HPDE6-E6E7 (cell line): ENCODE data around the gene DUSP6.

Source experiments
- DNase-seq: peaks from one replicate; pipeline ENCODE4 v3.0.0; 2011; ENCODE audit warnings: missing footprints; ENCODE audit errors: extremely low spot score

DUSP6 gene

DNA sequence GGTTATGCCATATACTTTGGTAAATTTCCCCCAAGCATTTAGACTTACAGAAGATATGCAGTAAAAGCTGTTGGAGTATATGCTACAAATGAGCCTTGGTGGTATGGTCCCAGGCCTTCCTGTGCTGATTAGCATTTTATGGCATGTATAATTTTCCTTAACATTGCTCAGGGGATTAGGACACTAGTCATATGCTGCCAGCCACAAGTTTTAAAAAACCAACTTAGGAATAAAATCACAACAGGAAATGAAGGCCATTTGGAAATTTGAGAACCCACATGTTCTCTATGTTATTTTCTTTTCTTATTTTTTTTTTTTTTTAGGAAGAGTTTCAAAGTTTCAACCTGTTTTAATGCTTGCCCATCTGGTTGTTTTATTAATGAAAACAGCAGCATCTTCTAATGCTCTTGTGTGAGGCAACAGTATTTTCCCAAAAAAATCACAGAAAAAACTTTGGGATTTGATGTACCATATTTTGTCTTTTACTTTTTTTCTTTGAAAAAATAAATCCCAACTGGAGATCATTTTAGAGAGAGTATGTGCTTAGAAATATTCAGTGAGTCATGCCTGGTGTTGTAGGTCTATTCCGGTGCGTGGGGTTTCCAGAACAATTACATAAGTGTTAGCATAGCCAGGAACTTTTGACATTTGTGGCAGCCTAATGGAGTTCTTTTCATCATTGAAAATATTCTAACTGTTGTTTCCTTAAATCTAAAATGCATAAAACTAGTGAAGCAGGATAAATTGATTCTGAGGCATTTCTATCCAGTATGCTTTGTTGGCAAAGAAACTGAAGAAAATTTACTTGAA lies 21.7 kb upstream of the DUSP6 start:
- DNase-seq: no peak

DNA sequence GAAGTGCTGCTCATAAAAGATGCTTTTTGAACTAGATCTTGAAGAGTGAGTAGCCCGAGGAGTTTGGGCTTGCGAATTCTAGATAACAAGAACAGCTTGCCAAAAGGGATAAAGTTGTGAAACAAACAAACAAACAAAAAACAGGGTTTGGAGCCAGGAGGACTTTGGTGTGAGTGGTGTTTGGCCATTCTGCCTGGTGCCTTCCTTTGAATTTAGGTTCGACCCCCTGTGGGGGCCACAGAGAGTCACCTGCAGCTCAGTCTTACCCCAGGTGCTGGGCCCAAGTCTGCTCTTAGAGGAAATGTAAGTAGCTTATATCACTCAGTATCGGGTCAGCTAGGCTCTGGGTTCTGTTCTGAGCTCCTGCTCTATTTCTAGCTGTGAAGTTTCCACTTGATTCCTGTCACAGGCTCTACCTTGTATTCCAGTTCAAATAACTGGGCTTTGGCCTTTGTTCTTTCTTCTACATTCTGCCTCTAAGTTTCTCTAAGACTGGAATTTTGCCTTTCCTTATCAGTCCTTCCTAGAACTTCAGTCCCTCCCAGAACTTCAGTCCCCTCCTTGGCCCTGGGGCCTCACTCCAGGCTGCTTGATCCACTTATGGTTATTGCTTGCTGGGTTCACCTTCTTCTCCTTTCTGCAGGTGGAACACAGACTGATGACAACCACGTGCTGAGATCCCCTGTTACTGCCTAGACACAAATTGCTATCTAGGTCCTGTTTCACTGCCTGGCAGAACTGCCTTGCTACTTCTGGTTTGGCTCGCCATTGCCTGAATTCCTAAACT lies 20.5 kb upstream of the DUSP6 start:
- DNase-seq: no peak

DNA sequence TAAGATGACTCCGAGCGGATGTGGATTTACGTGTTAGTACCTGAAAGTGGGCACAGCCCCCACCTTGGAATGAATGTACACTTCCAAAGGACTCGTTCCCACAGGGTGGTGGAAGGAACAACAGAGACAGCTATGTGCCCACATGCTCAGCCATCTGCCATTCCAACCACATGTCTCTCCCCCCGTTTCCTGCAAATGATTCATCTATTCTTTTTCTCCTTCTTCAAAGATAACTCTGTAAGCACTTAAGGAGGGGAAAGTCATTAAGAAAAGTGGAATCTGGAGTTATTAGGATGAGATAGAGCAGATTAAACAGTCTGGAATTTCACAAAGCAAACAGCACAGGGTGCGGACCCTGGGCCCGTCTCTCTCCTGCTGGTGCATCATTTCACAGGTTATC lies 18.5 kb upstream of the DUSP6 start:
- DNase-seq: peak; percentile 74

DNA sequence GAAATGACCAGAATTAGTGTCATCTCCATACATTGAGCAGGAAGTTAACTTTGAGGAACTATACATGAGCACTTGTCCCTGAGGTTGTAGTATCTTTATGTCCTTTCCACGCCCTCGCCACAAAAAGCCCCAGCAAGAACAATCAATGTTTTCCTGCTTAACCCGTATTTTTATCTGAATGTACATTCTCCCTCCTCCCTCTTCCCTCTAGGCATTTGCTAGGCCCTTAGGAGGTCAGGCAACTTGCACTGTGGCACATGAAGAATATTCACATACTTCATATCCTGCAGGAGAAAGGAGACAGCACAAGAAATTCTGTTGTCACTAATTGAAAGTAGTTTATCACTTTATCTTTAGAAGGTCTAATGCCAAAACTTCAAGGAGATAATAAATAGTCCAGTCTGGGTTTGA lies 18.1 kb upstream of the DUSP6 start:
- DNase-seq: no peak

DNA sequence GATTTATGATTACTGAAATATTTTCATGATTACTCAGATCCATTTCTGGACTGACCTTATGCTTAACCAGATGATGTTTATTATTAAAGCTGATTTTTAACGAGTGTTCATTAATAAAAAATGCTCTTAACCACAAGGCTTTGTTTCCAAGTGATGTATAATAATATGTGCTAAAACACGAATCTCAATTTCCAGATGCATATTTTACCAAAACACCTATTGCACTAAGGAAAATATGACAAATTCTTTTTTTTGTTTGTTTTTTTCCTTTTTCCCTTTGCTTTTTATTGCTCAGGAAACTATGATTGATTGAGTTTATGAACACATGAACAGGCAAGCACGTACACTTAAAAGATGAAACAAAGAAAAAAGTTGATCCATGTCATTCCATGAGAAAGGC lies 16.9 kb upstream of the DUSP6 start:
- DNase-seq: no peak

DNA sequence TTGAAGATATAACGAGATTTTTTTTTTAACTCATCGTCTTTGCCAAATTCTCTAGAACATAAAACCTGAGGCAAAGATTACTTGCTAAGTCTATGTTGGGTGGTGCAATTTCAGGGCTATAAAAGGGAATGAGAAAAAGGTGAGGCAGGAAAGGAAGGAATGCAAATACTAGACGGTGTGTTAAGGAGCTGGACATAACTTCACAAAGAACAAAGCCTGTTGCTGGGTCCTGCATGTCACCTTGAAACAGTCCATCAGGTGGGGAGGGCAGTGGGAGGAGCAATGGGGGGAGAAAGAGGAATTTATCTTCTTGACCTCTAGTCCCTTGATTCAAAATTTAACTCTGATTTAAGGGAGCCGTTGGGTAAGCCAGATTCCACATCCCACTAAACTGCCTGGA lies 16.1 kb upstream of the DUSP6 start:
- DNase-seq: no peak

DNA sequence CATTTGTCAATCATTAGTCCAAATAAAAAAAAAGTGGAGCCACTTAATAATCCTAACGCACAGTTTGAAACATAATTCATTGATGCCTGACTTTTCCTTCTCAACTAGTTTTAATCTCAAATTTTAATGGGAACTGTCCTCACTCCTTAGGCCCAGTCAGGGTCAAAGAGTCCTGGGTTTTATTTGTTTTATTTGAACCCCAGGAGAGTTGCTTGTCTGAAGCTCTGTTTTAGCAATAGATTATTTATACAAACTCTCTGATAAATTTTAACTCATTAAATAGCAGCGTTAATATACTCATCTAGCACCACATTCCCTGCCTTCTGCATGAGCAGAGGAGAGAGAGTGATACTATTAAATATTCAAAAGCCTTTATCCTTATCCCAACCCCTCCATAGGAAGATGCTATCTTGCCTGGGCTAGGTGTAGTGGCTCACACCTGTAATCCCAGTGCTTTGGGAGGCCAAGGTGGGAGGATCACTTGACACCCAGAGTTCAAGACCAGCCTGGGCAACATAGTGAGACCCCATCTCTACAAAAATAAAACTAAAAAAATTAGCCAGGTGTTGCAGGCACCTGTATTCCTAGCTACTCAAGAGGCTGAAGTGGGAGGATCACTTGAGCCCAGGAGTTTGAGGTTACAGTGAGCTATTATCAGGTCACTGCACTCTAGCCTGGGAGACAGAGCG lies 14.5 kb upstream of the DUSP6 start:
- DNase-seq: no peak

DNA sequence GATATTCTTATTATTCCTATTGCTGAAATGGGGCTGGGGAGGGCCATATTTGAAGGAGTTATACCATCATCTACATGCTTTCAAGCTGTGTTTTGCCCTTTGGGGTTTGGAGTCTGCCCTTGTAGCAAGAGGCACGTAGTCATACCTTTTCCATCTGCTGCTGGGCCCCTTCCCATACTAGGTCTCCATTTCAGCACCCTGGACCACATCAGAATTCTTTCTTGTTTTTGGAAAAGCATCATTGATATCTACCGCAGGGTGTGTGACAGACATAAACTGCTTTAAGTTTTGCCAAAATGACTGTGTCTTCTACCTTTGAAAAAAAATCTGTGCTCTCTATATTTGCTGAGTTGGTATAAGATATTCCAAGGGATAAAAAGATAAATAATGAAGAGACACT lies 12.3 kb upstream of the DUSP6 start:
- DNase-seq: no peak

DNA sequence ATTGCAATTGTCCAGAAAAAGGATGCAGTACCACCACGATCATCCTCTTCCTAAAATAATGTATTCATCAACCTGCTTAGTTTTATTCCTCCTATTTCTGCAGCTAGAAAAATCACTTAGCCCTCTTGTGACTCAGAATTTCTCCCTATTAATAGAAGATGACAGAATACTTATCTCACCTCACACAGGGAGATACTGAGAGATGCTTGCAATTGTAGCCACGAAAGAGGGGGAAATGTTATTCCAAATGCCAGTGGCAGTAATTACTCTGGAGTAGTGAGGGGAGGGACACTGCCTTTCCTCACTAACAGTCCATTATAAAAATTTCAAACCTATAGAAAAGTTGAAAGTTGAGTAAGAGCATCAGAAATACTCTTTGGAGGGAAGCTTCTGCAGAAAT lies 11.8 kb upstream of the DUSP6 start:
- no peak for DNase-seq

DNA sequence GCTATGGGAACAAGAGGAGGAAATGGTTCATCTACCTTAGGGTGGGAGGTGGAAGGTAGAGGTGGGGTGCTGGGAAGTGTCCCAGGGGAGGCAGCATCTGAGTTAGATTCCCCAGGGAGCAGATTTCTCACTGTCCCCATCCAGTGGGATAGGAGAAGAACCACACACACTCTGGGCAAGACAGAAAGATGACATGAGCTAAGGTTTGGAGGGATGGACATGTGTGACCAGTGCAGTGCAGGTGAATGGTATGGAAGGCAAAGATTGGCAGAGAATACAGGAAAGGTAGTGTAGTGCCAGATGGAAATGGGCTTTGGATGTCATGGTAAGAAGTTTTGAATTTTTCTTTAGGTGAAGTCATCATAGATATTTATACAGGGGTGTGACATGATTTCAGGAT lies 11.3 kb upstream of the DUSP6 start:
- DNase-seq: no peak

DNA sequence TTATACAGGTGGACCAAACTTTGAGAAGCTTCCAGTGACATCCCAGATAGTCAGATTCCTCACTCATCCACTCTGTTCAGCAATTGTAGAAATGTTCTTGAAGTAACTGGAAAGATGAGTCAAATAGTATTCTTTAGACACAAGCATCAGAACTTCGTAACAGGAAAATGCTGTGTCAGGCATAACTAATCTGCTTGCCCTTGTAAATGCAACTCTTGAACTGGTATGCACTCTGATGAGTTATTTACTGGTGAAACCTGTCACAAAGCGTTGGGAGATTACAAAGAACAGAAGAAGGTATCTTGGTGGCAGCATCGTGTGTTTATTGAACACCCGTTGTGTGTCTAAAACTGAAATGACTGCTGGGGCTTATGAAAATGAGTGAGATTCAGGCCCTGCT lies 10.8 kb upstream of the DUSP6 start:
- DNase-seq: no peak

DNA sequence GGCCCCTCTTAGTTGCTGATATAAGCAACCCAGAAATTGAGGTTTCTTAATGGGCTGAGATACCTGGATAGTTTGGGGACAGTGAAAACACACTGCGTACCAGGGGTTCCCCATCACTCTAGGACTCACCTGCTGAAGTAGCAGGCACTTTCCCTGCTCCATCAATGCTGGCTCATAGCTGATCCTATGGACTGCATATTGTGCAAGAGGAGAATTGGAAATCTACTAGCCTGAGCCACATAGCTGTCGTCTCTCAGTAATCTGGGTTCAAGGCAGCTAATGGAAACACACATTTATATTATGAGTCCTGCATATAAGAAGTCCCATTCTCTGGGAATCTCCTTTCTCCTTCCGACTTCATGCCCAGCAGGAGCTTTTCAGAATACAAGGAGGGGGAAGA lies 7.3 kb upstream of the DUSP6 start:
- no peak for DNase-seq

DNA sequence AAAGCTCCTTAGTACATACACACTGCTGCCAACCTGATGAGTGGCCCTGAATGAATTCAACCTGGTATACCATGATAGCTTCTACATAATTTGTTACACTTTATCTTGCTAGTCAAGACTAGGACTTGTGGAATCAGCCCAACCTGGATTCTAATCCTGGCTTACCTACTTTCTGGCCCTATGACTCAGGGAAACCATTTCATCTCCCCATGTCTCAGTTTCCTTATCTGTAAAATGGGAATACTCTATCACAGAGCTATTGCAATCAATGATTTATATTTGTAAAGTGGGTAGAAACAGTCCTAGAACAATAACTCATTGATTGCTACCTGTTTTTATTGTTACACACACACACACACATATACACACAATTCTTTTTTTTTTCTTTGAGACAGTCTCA lies 6.5 kb upstream of the DUSP6 start:
- DNase-seq: no peak

DNA sequence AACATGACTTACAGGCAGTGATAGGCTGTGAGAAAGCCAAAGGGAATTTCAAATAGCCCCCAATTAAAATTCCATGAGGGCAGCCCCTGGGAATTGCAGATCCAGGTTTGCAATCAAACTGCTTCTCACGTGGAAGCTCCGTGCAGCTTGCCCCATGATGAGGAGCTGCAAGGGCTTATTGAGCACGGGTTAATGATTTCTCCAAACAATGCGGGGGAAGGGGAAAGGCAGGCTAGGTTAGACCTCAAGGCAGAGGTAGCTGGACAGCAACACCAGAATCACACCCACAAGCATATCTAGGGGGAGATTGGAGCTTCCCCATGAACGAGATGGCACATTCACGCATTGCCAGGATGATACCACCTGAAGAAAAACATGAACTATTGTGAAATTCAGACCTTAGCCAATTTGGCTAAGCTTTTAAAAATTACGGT lies 5.0 kb upstream of the DUSP6 start:
- no peak for DNase-seq

DNA sequence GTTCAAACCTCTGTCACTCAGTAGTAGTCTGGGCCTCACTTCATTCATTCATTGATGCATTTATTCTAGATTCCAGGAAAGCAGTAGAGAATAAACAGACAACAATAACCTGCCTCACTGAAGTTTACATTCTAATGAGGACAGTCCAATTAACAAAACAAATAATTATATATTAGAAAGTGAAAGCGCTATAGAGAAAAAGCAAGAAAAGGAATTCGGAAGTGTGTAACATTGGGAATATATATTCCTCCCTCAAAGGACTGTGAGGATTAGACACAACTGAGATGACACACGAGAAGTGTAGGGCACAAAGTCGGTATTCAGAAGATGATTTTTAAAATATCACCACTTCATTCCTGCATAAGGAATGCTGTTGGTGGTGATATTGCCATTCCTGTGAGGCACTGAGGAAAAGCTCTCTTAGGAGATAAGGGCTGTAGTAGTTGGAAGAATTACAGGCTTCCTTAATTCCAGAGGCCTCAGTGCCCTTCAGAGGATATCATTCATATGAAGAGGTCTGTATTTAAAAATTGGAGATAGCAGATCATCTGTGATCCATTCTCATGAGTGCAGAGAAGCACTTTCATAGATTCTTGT lies 3.9 kb upstream of the DUSP6 start:
- no peak for DNase-seq

DNA sequence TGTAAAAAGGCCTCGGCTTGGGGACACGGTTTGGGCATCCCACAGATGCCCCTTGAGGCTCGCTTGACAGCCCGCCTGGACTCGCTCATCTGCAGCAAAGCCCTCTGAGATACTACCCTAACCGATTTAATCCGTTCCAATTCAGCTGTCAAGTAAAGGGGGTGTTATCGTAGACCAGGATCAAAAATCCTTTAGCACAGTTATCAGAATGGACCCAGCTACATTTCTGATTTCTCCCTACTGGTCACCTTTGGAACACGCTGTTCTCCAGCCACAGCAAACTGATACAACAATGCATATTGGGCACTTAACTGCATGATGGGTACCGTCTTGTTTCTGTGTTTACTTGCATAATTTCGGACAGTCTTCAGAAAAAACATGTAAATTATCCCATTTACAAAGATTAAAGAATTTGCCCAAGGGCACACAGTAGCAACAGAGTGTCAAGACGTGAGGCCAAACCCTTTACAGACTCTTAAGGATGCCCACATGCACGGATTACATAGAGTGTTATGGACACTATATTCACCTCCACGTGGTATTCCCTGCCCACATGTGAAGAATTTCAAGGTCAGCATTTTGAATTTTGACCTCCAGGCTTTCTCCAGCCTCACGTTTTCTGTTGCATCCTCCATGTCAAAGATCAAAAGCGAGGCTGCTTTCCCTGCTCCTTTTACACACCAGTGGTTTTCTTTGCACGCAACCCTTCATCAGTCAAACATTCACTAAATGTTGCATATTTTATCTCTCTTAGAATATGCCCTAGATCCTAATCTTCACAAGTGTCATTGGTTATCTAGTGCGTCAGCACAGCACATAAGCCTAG lies 3.2 kb upstream of the DUSP6 start:
- DNase-seq: no peak

DNA sequence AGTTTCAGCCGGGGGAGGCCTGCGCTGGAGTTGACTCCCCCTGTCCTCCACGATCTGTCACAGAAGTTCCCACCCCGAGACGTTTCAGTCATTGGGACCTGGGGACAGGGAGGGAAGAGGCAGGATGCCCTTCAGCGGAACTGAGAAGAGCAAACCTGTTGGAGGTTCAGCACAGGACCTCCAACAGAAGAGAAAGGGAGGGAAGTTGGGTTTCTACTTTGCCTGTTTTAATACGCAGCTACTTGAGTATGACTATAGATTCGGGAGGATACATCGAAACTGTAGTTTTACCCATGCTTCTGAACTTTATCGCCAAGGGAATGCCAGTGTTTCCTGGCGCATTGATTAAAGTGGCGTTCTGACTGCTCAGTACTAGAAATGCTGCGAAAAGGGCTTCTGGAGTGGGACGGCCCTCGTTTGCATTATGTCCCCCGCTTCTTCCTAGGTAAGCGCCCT lies 2.3 kb upstream of the DUSP6 start:
- no peak for DNase-seq

DNA sequence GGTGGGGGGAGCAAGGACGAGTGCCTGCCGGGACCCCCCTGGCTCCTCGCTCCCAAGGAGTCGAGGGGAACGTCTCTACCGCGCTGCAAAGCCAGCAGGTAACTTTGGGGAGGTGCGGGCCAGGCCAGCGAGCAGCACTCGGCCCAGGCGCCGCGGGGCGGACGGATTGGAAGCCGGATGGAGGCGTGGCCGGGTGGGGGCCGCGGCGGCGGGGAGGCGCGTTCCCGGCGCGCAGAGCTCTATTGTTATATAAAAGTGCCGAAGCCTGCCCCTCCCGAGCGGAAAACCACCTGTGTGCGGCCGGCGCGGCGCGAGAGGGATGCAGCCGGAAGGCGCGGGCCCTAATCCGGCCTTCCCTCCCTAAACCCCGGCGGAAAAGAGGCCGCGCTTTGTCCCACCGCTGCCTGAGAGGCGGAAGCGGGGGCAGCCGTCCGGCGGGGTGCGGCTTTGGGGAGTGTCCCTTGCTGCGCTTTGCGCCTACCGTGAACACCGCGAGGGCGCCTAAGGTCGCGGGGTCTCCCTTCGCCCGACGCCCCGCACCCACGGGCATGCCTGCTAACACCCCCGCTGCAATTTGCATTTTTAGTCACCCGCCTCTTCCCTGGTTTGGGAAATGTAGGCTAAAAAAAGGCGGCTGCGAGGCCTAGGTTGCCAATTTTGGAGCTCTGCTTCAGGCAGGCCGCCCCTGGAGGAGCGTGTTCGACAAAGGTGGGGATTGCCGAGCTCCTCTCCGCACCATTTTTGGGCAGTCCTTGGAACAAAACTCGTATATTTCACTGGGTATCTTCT lies 1.7 kb upstream of the DUSP6 start:
- no peak for DNase-seq

DNA sequence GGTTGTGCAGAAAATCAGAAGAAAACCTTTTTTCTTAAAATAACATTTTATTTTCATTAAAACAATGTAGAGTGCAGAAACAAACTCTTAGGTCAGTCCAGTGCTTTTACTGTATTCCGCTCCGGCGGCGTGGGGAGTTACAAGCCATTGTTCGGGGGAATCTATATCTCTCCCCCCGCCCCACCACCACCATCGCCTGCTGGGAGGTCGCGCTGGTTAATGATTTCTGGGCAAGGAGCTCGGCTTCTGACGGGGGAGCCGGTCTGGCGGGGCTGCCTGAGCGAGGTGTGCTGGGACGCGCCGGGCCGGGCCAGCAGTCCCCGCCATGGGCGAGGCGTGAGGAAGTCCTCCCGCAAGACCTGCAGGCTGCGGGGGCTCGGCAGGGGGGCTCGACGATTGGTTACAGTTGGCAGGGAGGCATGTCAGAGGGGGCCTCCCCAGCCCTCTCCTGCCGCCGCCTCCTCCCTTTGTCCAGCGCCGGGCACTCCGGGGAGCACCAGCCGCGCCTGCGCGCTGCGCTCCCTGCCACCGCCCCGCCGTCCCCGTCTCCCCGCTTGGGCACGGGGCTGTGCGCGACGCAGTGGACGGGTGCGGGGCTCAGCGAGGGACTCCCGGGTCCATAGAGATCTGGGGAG lies 1.0 kb upstream of the DUSP6 start:
- DNase-seq: no peak

DNA sequence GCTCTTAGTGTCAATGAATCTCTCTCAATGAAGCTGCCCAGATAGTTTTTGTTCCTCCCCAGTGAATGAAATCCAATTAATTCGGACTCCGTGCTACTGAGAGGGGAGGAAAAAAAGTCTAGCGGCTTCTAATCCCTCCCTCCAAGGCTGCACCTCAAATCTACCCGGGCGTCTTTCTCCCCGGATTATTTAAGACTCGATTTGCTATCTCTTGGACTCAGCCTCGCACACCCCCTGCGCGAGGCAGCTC lies 134 bp downstream of the DUSP6 start:
- DNase-seq: no peak
